B cell (primary cell): ENCODE results near the gene RRP1. TPM values are rescaled to one million over a fixed set of nuclear protein-coding genes. Genes with fewer than 3 reads are reported as not detected.

ENCODE experiments used
- ATAC-seq: fragments of 200-7000 bp; cut with Tn5 transposase; one replicate; pipeline ENCODE4 v1.10.0; 2021; ENCODE audit warnings: low read depth, mild to moderate bottlenecking, moderate number of reproducible peaks, moderate library complexity
- CTCF ChIA-PET: fragments of 350-600 bp; sonication (Branson Sonifier 250); formaldehyde crosslinking; loops from one replicate; lab custom pipeline; 2021; ENCODE audit warnings: antibody characterized with exemption, inconsistent platforms; lab: Charles Lee
- POLR2A ChIA-PET: fragments of 350-600 bp; sonication (Branson Sonifier 250); formaldehyde crosslinking; loops from one replicate; lab custom pipeline; 2021; ENCODE audit warnings: antibody characterized with exemption; lab: Charles Lee
- DNase-seq: peaks from one replicate; pipeline ENCODE4 v3.0.0; 2013
- H2AFZ ChIP-seq: 2 replicates; pipeline ENCODE4 v1.6.1; 2012; ENCODE audit warnings: mild to moderate bottlenecking, low read depth, low read length; ENCODE audit not compliant: insufficient read depth, poor library complexity, severe bottlenecking
- H3K27ac ChIP-seq, 2 donors: 1 replicate in 1 of 2; 2 replicates in 1 of 2; pipeline ENCODE4 v1.5.1; 2012 to 2013; ENCODE audit warnings: low read length in 2 of 2, mild to moderate bottlenecking in 2 of 2, moderate library complexity in 1 of 2
- H3K27me3 ChIP-seq, 4 experiments: fragments of 200-600 bp in 1 of 4; sonication (generic) in 1 of 4; replicated peaks in 1 of 4; 1 replicate in 2 of 4; 2 replicates in 2 of 4; pipeline versions ENCODE4 v1.6.1 to v1.7.0; 2013 to 2016; ENCODE audit warnings: low read length in 3 of 4, mild to moderate bottlenecking in 2 of 4, mixed read lengths in 1 of 4, moderate library complexity in 1 of 4; ENCODE audit not compliant: insufficient read depth in 4 of 4, control insufficient read depth in 3 of 4; ENCODE audit errors: control extremely low read depth in 1 of 4
- H3K36me3 ChIP-seq, 2 experiments: replicated peaks in 1 of 2; 1 replicate in 1 of 2; 2 replicates in 1 of 2; pipeline versions ENCODE4 v1.6.1 to v1.7.1; 2013; ENCODE audit warnings: low read length in 1 of 2; ENCODE audit not compliant: insufficient read depth in 2 of 2, control insufficient read depth in 1 of 2; ENCODE audit errors: control extremely low read depth in 1 of 2, extremely low read depth in 1 of 2
- H3K4me1 ChIP-seq, 2 donors: fragments of 200-600 bp in 1 of 2; sonication (generic) in 1 of 2; 1 replicate in 1 of 2; 2 replicates in 1 of 2; pipeline versions ENCODE4 v1.5.1 to v1.6.1; 2013 to 2017; ENCODE audit warnings: low read length in 2 of 2; ENCODE audit not compliant: control insufficient read depth in 2 of 2, insufficient read depth in 2 of 2
- H3K4me2 ChIP-seq: replicated peaks from 2 replicates; pipeline ENCODE3; 2012; ENCODE audit warnings: mild to moderate bottlenecking, low read depth, low read length; ENCODE audit not compliant: poor library complexity, severe bottlenecking
- H3K4me3 ChIP-seq, 5 experiments: fragments of 200-600 bp in 1 of 5; sonication (generic) in 1 of 5; 1 replicate in 3 of 5; 2 replicates in 2 of 5; pipeline versions ENCODE4 v1.5.1 to v1.7.0; 2011 to 2016; ENCODE audit warnings: low read length in 4 of 5, mild to moderate bottlenecking in 4 of 5, low read depth in 2 of 5, control low read depth in 1 of 5, moderate library complexity in 1 of 5; ENCODE audit not compliant: insufficient read depth in 1 of 5; ENCODE audit errors: control extremely low read depth in 1 of 5, extremely low read depth in 1 of 5
- H3K79me2 ChIP-seq: fragments of 200-600 bp; sonication (generic); one replicate; pipeline ENCODE4 v1.6.0; 2016; ENCODE audit warnings: low read length; ENCODE audit not compliant: control insufficient read depth, insufficient read depth
- H3K9ac ChIP-seq: fragments of 200-600 bp; sonication (generic); 2 replicates; pipeline ENCODE4 v1.6.1; 2017; ENCODE audit warnings: mild to moderate bottlenecking, low read length, moderate library complexity
- H3K9me3 ChIP-seq, 3 donors: one replicate each; pipeline versions ENCODE4 v1.6.1 to v1.7.1; 2013; ENCODE audit warnings: low read length in 2 of 3; ENCODE audit not compliant: control insufficient read depth in 2 of 3, insufficient read depth in 1 of 3; ENCODE audit errors: control extremely low read depth in 1 of 3
- H4K20me1 ChIP-seq: 2 replicates; pipeline ENCODE4 v1.6.0; 2012; ENCODE audit warnings: mild to moderate bottlenecking, low read length; ENCODE audit not compliant: insufficient read depth, control insufficient read depth, poor library complexity, severe bottlenecking
- H3K27ac Mint-ChIP-seq: one replicate; pipeline ENCODE4 v1.8.0; 2021; ENCODE audit warnings: mixed read lengths
- H3K27me3 Mint-ChIP-seq: one replicate; pipeline ENCODE4 v1.8.0; 2021; ENCODE audit warnings: mixed read lengths
- H3K4me1 Mint-ChIP-seq: one replicate; pipeline ENCODE4 v1.8.0; 2021; ENCODE audit warnings: mixed read lengths
- H3K4me3 Mint-ChIP-seq: one replicate; pipeline ENCODE4 v1.8.0; 2021; ENCODE audit warnings: mixed read lengths
- H3K9me3 Mint-ChIP-seq: one replicate; pipeline ENCODE4 v1.8.0; 2022; ENCODE audit warnings: mixed read lengths; ENCODE audit not compliant: insufficient read depth
- EZH2 ChIP-seq: IDR thresholded peaks from 2 replicates; pipeline ENCODE4 v1.6.1; 2012; ENCODE audit warnings: borderline replicate concordance, low read depth, mild to moderate bottlenecking, moderate library complexity, low read length; ENCODE audit not compliant: insufficient read depth, poor library complexity, severe bottlenecking
- WGBS: methylation state at CpG from one replicate; pipeline ENCODE4 v1.1.5; 2013; ENCODE audit warnings: missing lambda C conversion rate; ENCODE audit not compliant: insufficient coverage; 5-methylcytosine and 5-hydroxymethylcytosine counted together
- intact Hi-C: fragments of 100-400 bp; cut with micrococcal nuclease; formaldehyde crosslinking; loops from one replicate; pipeline ENCODE4 v1.10.0; 2022
- polyA plus RNA-seq: library from polyadenylated mRNA; depleted of rRNA; stranded (reverse); fragments of >200 nt; gene quantifications from 2 replicates; pipeline ENCODE4 v1.2.3, GENCODE V29; 2012
- total RNA-seq, 2 donors: library from RNA; stranded (reverse); fragments of 120-200 nt in 1 of 2; gene quantifications; 1 replicate in 1 of 2; 2 replicates in 1 of 2; pipeline versions ENCODE4 v1.2.3 to v1.2.4, GENCODE V29; 2013 to 2022
- TF ChIP-seq, protein P1 (sequence below): fragments of 200-600 bp; IDR thresholded peaks from one replicate; pipeline ENCODE4 v1.8.0; 2022; ENCODE audit warnings: antibody characterized with exemption, mild to moderate bottlenecking

The RRP1 gene
- total and polyA plus RNA-seq, 2 donors (not counting 1 experiment from before 2014, with no cell fraction given), result 9.6 to 27.8 TPM

GRCh38 chr21:43805275-43805800 lies 16.0 kb downstream of the RRP1 start:
- H3K27ac ChIP-seq, result peak overlapping the region; percentile 6 to 78
- no peak overlapping the region for H2AFZ ChIP-seq
- CTCF ChIA-PET, result interaction anchor here (0.7 to 1.4 kb wide), 5 partner anchors 16 to 991 kb away, joined by 3 to 6 read pairs (median 3); partner anchors contain the start of gene RRP1
- Mint-ChIP-seq H3K27ac (peak overlapping the region; percentile 84), H3K9me3 (no peaks in the 10 kb centered on the region), H3K4me3 (peak overlapping the region; percentile 77), H3K4me1 (peaks cover 22% of the 10 kb centered on the region), H3K27me3 (no peaks in the 10 kb centered on the region)
- peak overlapping the region; percentile 27 for H3K9ac ChIP-seq
- DNase-seq (peak; percentile 95), ATAC-seq (peak; percentile 98)
- H3K36me3 ChIP-seq, result peaks cover 0 to 36% of the 10 kb centered on the region in 2 experiments
- intact Hi-C loops, result loop anchor here (1.0 to 10.0 kb wide), 2 partner anchors 16 to 59 kb away; partner anchors contain the start of genes AGPAT3 and RRP1
- TF ChIP-seq, protein P1, sequence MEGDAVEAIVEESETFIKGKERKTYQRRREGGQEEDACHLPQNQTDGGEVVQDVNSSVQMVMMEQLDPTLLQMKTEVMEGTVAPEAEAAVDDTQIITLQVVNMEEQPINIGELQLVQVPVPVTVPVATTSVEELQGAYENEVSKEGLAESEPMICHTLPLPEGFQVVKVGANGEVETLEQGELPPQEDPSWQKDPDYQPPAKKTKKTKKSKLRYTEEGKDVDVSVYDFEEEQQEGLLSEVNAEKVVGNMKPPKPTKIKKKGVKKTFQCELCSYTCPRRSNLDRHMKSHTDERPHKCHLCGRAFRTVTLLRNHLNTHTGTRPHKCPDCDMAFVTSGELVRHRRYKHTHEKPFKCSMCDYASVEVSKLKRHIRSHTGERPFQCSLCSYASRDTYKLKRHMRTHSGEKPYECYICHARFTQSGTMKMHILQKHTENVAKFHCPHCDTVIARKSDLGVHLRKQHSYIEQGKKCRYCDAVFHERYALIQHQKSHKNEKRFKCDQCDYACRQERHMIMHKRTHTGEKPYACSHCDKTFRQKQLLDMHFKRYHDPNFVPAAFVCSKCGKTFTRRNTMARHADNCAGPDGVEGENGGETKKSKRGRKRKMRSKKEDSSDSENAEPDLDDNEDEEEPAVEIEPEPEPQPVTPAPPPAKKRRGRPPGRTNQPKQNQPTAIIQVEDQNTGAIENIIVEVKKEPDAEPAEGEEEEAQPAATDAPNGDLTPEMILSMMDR, result no peak
- TF ChIP-seq EZH2, result no peak
- POLR2A ChIA-PET, result interaction anchor here (0.5 to 0.7 kb wide), 3 partner anchors 28 to 819 kb away, joined by 4 to 10 read pairs (median 5); no protein-coding TSS in a partner anchor
- H3K9me3 ChIP-seq, result peaks cover 0 to 6% (median 0%) of the 10 kb centered on the region in 3 donors
- H3K4me2 ChIP-seq, result peak overlapping the region; percentile 65
- H3K4me3 ChIP-seq, result peak overlapping the region in 1 of 5 experiments; percentile 16
- H4K20me1 ChIP-seq, result peaks cover 61% of the 10 kb centered on the region
- peaks cover 26 to 42% of the 10 kb centered on the region in 2 donors for H3K4me1 ChIP-seq
- peaks cover 0 to 11% (median 2%) of the 10 kb centered on the region in 4 experiments for H3K27me3 ChIP-seq
- whole genome bisulfite sequencing, result 17% methylated on average over 11 of the region's 14 CpGs
- H3K79me2 ChIP-seq, result peaks cover 27% of the 10 kb centered on the region
